Measurements from ENCODE around the gene PLA2G6. TPM values are rescaled to one million over a fixed set of nuclear protein-coding genes. Genes with fewer than 3 reads are reported as not detected.

Gene PLA2G6, protein sequence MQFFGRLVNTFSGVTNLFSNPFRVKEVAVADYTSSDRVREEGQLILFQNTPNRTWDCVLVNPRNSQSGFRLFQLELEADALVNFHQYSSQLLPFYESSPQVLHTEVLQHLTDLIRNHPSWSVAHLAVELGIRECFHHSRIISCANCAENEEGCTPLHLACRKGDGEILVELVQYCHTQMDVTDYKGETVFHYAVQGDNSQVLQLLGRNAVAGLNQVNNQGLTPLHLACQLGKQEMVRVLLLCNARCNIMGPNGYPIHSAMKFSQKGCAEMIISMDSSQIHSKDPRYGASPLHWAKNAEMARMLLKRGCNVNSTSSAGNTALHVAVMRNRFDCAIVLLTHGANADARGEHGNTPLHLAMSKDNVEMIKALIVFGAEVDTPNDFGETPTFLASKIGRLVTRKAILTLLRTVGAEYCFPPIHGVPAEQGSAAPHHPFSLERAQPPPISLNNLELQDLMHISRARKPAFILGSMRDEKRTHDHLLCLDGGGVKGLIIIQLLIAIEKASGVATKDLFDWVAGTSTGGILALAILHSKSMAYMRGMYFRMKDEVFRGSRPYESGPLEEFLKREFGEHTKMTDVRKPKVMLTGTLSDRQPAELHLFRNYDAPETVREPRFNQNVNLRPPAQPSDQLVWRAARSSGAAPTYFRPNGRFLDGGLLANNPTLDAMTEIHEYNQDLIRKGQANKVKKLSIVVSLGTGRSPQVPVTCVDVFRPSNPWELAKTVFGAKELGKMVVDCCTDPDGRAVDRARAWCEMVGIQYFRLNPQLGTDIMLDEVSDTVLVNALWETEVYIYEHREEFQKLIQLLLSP
- 22.5 TPM for total RNA-seq (ENCODE audit: unreplicated experiment)
- long read RNA-seq = 0 reads

DNA sequence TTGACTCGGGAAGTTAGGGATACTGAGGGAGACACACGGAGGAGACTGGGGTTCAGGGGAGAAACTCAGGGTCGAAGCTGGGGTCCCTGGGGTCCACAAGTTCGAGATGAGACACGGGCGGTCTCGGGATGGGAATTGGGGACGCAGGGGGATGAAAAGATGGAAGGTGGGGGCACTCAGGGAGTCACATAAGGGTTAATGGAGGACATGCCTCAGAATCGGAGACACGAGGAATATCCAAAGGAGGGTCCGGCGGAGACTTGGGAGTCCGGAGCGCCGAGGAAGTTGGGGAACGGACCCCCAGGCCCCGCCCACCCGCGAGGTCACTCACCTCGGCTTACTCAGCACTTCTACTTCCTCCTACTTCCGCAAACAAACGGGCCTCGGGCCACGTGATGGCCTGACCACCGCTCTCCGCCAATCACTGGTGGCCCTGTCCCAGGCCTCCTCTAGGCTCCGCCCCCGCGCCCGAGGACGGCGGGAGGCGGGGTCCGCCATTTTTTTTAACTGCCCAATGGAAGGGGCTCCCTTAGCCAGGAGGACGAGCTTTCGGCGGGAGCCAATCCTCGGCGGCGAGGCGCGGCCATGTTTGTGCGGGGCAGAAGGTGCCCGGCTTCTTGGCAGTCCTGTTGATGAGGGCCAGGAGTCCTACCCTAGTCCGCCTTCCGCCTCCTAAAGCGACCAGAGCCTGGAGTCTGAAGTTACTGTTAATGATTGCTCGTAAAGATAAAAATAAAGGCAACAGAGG is at the start of gene PLA2G6:
Gene PLA2G6 (minus strand): TSS at position 378 of the 748 bp plus-strand sequence. CDS start 12,404 bp downstream, outside the sequence.
- H3K36me3 Mint-ChIP-seq (ENCODE audit: low read depth, unreplicated experiment) = peaks cover 4% of the 10 kb centered on the region
- H3K4me1 Mint-ChIP-seq (ENCODE audit: unreplicated experiment) = peaks cover 37% of the 10 kb centered on the region
- H3K27ac Mint-ChIP-seq (ENCODE audit: unreplicated experiment) = peak within 1 kb of the TSS; percentile 98
- no peaks in the 10 kb centered on the region for H3K9me3 Mint-ChIP-seq (ENCODE audit: unreplicated experiment)
- peak within 1 kb of the TSS; percentile 91 for H3K4me3 Mint-ChIP-seq (ENCODE audit: unreplicated experiment)
- DNase-seq (ENCODE audit: low spot score) = peak; percentile 99
- peaks cover 7% of the 10 kb centered on the region for H3K27me3 Mint-ChIP-seq (ENCODE audit: unreplicated experiment)
- TF ChIP-seq, protein P1, sequence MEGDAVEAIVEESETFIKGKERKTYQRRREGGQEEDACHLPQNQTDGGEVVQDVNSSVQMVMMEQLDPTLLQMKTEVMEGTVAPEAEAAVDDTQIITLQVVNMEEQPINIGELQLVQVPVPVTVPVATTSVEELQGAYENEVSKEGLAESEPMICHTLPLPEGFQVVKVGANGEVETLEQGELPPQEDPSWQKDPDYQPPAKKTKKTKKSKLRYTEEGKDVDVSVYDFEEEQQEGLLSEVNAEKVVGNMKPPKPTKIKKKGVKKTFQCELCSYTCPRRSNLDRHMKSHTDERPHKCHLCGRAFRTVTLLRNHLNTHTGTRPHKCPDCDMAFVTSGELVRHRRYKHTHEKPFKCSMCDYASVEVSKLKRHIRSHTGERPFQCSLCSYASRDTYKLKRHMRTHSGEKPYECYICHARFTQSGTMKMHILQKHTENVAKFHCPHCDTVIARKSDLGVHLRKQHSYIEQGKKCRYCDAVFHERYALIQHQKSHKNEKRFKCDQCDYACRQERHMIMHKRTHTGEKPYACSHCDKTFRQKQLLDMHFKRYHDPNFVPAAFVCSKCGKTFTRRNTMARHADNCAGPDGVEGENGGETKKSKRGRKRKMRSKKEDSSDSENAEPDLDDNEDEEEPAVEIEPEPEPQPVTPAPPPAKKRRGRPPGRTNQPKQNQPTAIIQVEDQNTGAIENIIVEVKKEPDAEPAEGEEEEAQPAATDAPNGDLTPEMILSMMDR (IDR thresholded peaks at IDR 0.05; ENCODE audit: unreplicated experiment) = no peak

DNA sequence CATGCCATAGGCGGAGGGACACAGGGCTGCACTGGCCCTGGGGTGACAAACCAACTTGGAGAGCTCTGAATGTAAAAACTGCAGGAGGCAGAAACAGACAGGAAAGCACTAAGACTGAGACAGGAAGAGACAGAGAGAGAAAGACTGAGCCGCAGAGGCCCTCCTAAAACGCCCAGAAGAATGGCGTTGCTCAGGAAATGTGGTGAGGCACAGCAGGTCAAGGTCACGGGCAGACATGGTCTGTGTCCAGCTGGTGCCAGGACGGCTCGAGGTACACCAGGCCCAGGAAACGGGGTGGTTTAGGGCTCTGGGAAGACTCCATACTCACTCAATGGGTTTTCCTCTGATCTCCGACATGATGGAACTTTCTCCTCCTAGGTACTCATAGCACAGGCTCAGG is 49.3 kb upstream of the PLA2G6 start:
- H3K27ac Mint-ChIP-seq (ENCODE audit: unreplicated experiment) = peak overlapping the region; percentile 82
- TF ChIP-seq, protein P1 (IDR thresholded peaks at IDR 0.05; ENCODE audit: unreplicated experiment) = no peak
- H3K36me3 Mint-ChIP-seq (ENCODE audit: low read depth, unreplicated experiment) = peaks cover 27% of the 10 kb centered on the region
- H3K9me3 Mint-ChIP-seq (ENCODE audit: unreplicated experiment) = no peaks in the 10 kb centered on the region
- peaks cover 7% of the 10 kb centered on the region for H3K27me3 Mint-ChIP-seq (ENCODE audit: unreplicated experiment)
- no peak overlapping the region for H3K4me3 Mint-ChIP-seq (ENCODE audit: unreplicated experiment)
- peaks cover 23% of the 10 kb centered on the region for H3K4me1 Mint-ChIP-seq (ENCODE audit: unreplicated experiment)
- no peak for DNase-seq (ENCODE audit: low spot score)

DNA sequence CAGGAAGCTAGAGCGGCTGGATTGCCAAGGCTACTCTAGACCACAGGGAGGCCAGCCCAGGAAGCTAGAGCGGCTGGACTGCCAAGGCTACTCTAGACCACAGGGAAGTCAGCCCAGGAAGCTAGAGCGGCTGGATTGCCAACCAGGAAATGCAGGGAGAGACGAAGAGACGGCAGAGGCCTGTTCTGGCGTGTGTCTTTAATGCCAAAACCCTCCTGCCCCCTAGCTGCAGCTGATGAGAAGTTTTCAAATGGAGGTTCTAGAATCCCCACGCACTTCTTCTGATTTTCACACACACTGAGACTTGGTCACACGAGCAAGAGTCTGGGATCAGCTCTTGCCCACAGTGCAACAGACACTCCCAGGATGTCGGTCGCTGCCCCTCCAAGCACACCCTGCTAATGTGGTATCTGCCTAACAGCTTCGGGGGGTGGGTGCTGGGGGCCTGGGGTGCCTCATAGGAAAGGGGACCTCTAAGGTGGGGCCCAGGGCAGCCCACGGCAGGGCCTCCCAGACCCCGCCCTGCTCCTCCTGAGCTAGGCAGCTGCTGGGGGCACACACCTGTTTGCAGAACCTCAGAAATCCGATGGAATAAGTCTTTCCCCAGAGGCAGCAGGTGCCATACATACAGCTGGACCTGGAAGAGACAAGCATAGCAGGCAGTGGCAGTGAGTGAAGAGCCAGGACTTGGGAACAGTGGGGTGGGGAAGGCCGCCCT is 48.6 kb upstream of the PLA2G6 start:
- H3K27me3 Mint-ChIP-seq (ENCODE audit: unreplicated experiment) = peaks cover 8% of the 10 kb centered on the region
- TF ChIP-seq, protein P1 (IDR thresholded peaks at IDR 0.05; ENCODE audit: unreplicated experiment) = peak; percentile 43
- H3K4me3 Mint-ChIP-seq (ENCODE audit: unreplicated experiment) = no peak overlapping the region
- peaks cover 23% of the 10 kb centered on the region for H3K4me1 Mint-ChIP-seq (ENCODE audit: unreplicated experiment)
- DNase-seq (ENCODE audit: low spot score) = peak; percentile 63
- peaks cover 24% of the 10 kb centered on the region for H3K36me3 Mint-ChIP-seq (ENCODE audit: low read depth, unreplicated experiment)
- no peaks in the 10 kb centered on the region for H3K9me3 Mint-ChIP-seq (ENCODE audit: unreplicated experiment)
- H3K27ac Mint-ChIP-seq (ENCODE audit: unreplicated experiment) = peak overlapping the region; percentile 82

DNA sequence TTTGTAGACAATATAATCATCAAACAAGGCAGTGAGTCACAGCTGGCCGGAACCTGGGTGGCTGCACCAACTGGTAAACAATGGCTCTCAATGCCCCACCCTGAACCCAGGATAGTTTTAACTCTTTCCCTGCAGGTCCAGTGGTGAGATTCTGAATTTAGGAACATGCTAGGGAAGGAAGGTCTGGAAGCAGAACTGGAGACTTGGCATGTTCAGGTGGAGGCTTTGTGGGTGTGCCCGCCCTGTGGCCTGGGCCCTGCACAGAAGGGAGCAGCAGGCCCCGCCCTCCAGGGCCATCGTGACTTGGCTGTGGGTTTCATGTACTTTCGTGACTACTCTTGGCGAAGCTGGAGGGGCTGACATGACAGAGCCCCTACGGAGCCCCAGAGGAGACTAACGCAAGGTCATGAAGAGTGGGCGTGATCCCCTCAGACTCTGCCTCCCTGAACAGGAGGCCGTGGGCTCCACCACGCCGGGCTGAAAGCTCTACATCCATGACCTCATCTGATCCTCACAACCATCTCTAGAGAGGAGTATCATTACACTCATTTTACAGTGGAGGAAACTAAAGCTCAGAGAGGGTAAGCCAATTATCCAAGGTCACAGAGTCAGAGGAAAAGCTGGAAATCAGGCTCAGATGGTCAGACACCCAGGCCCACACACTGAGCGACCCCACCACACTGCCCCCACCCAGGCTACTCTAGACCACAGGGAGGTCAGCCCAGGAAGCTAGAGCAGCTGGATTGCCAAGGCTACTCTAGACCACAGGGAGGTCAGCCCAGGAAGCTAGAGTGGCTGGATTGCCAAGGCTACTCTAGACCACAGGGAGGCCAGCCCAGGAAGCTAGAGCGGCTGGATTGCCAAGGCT is 47.5 kb upstream of the PLA2G6 start:
- Mint-ChIP-seq H3K27ac (ENCODE audit: unreplicated experiment) (peak overlapping the region; percentile 81), H3K4me1 (ENCODE audit: unreplicated experiment) (peaks cover 23% of the 10 kb centered on the region), H3K4me3 (ENCODE audit: unreplicated experiment) (peak overlapping the region; percentile 83), H3K36me3 (ENCODE audit: low read depth, unreplicated experiment) (peaks cover 17% of the 10 kb centered on the region), H3K9me3 (ENCODE audit: unreplicated experiment) (no peaks in the 10 kb centered on the region), H3K27me3 (ENCODE audit: unreplicated experiment) (peaks cover 11% of the 10 kb centered on the region)
- TF ChIP-seq, protein P1 (IDR thresholded peaks at IDR 0.05; ENCODE audit: unreplicated experiment) = no peak
- no peak for DNase-seq (ENCODE audit: low spot score)
